Caco-2 (cell line): ENCODE results near the gene ZNF821. TPM values are rescaled to one million over a fixed set of nuclear protein-coding genes. Genes with fewer than 3 reads are reported as not detected.
A peak's percentile ranks its signal among the peaks of the same experiment; 100 is the strongest.

ENCODE experiments used
- BruUV-seq: library from RNA; stranded (reverse); fragments of 400-500 nt; replicated peaks from 2 replicates; lab custom pipeline; 2021; lab: Mats Ljungman, UMichigan
- CTCF ChIA-PET: fragments of 300-600 bp; sonication (Branson Sonifier 250); formaldehyde crosslinking; loops from one replicate; lab custom pipeline; 2022; ENCODE audit warnings: antibody characterized with exemption; lab: Charles Lee
- POLR2A ChIA-PET: fragments of 300-600 bp; sonication (Branson Sonifier 250); formaldehyde crosslinking; loops from one replicate; lab custom pipeline; 2022; ENCODE audit warnings: antibody characterized with exemption; lab: Charles Lee
- DNase-seq, 2 experiments: peaks; one replicate each; pipeline versions ENCODE4 v3.0.0 to v3.0.0-alpha.2; 2020 to 2022
- H3K27me3 ChIP-seq: replicated peaks from 2 replicates; pipeline ENCODE4 v1.6.0; 2011; ENCODE audit warnings: low read length; ENCODE audit not compliant: control insufficient read depth, insufficient read depth
- H3K36me3 ChIP-seq: 2 replicates; pipeline ENCODE4 v1.5.1; 2011; ENCODE audit warnings: low read length; ENCODE audit not compliant: control insufficient read depth, insufficient read depth
- H3K4me1 ChIP-seq: fragments of 250-450 bp; sonication (Bioruptor Pico); 2 replicates; pipeline ENCODE4 v1.5.1; 2020; ENCODE audit warnings: mild to moderate bottlenecking
- H3K4me3 ChIP-seq: 2 replicates; pipeline ENCODE4 v1.5.1; 2011; ENCODE audit warnings: low read depth, mild to moderate bottlenecking, control low read depth, low read length
- H3K9me3 ChIP-seq: fragments of 250-450 bp; sonication (Bioruptor Pico); 2 replicates; pipeline ENCODE4 v1.5.1; 2020; ENCODE audit warnings: mild to moderate bottlenecking, moderate library complexity
- H3K27ac Mint-ChIP-seq: one replicate; pipeline ENCODE4 v1.8.0; 2022; ENCODE audit warnings: mixed read lengths; ENCODE audit not compliant: unreplicated experiment
- H3K27me3 Mint-ChIP-seq: one replicate; pipeline ENCODE4 v1.8.0; 2022; ENCODE audit warnings: mixed read lengths; ENCODE audit not compliant: insufficient read depth, unreplicated experiment
- H3K36me3 Mint-ChIP-seq: one replicate; pipeline ENCODE4 v1.8.0; 2022; ENCODE audit warnings: mild to moderate bottlenecking, mixed read lengths; ENCODE audit not compliant: insufficient read depth, unreplicated experiment
- H3K4me1 Mint-ChIP-seq: one replicate; pipeline ENCODE4 v1.8.0; 2022; ENCODE audit warnings: low read depth, mixed read lengths; ENCODE audit not compliant: unreplicated experiment
- H3K4me3 Mint-ChIP-seq: one replicate; pipeline ENCODE4 v1.8.0; 2022; ENCODE audit warnings: mild to moderate bottlenecking, moderate library complexity, mixed read lengths; ENCODE audit not compliant: unreplicated experiment
- H3K9me3 Mint-ChIP-seq: one replicate; pipeline ENCODE4 v1.8.0; 2022; ENCODE audit warnings: mixed read lengths; ENCODE audit not compliant: unreplicated experiment
- CTCF ChIP-seq, 2 experiments: fragments of 200-600 bp in 1 of 2; IDR thresholded peaks; 1 replicate in 1 of 2; 2 replicates in 1 of 2; pipeline versions ENCODE4 v1.5.1 to v1.8.0; 2011 to 2022; ENCODE audit warnings: antibody characterized with exemption in 1 of 2, control low read depth in 1 of 2, inconsistent platforms in 1 of 2, low read depth in 1 of 2, low read length in 1 of 2, mild to moderate bottlenecking in 1 of 2, moderate library complexity in 1 of 2; ENCODE audit not compliant: insufficient read depth in 1 of 2, severe bottlenecking in 1 of 2, unreplicated experiment in 1 of 2
- intact Hi-C: fragments of 100-400 bp; cut with micrococcal nuclease; formaldehyde crosslinking; loops from one replicate; pipeline ENCODE4 v1.10.0; 2022; ENCODE audit not compliant: unreplicated experiment
- total RNA-seq: library from RNA; stranded (reverse); gene quantifications from 2 replicates; pipeline ENCODE4 v1.2.3, GENCODE V29; 2022

The ZNF821 gene
- total RNA-seq, 1 experiment from 2014 or later, result 16.9 TPM

DNA sequence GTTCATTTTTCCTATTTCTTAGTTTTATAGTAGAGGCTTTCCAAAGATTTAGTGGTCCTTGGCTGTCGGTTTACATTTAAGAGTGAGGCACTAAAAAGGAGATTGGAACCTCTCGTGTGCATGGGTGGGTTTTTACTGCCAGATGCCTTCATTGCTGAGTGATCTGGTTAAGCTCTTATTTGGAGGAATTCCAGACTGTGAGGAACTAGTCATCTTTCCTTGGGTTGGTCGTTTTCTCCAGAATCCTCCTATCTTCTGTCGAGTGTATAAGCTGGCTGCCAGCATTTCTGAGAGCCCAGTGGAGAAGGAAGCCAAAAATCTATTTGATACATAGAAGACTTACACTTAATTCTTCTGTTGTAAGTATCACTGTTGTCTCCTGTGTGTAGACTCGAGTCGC lies 33.9 kb upstream of the ZNF821 start:
- H3K4me3 ChIP-seq, result no peak overlapping the region
- TF ChIP-seq CTCF (IDR thresholded peaks at IDR 0.05; ENCODE audit: insufficient read depth in 1 of 2, low read depth in 1 of 2, low read length in 1 of 2, severe bottlenecking in 1 of 2, unreplicated experiment in 1 of 2), result no peak
- no peaks in the 10 kb centered on the region for H3K9me3 ChIP-seq
- no peaks in the 10 kb centered on the region for H3K27me3 Mint-ChIP-seq
- peaks cover 18% of the 10 kb centered on the region for H3K9me3 Mint-ChIP-seq
- no peak overlapping the region for H3K4me3 Mint-ChIP-seq
- CTCF ChIA-PET, result no interaction called here
- H3K27ac Mint-ChIP-seq, result peak overlapping the region; percentile 5
- intact Hi-C loops, result no loop called here
- H3K36me3 ChIP-seq, result peaks cover 21% of the 10 kb centered on the region
- H3K4me1 Mint-ChIP-seq, result no peaks in the 10 kb centered on the region
- H3K27me3 ChIP-seq, result no peaks in the 10 kb centered on the region
- H3K36me3 Mint-ChIP-seq, result peaks cover 100% of the 10 kb centered on the region
- POLR2A ChIA-PET, result no interaction called here
- no peaks in the 10 kb centered on the region for H3K4me1 ChIP-seq
- no TSS peak for BruUV-seq
- no peak for DNase-seq

- no peak overlapping the region for H3K27ac Mint-ChIP-seq
- BruUV-seq, result no TSS peak
- no peaks in the 10 kb centered on the region for H3K27me3 Mint-ChIP-seq
- DNase-seq, result no peak
- ChIA-PET POLR2A (no interaction called here), CTCF (interaction anchor here (1.3 kb wide), 1 partner anchor 45 kb away, joined by 4 read pairs; no protein-coding TSS in a partner anchor)
- no peak for TF ChIP-seq CTCF (IDR thresholded peaks at IDR 0.05; ENCODE audit: insufficient read depth in 1 of 2, low read depth in 1 of 2, low read length in 1 of 2, severe bottlenecking in 1 of 2, unreplicated experiment in 1 of 2)
- Histone ChIP-seq H3K9me3 (no peaks in the 10 kb centered on the region), H3K4me3 (no peak overlapping the region), H3K27me3 (no peaks in the 10 kb centered on the region), H3K36me3 (peaks cover 16% of the 10 kb centered on the region), H3K4me1 (no peaks in the 10 kb centered on the region)
- peaks cover 18% of the 10 kb centered on the region for H3K9me3 Mint-ChIP-seq
- H3K4me1 Mint-ChIP-seq, result no peaks in the 10 kb centered on the region
- H3K36me3 Mint-ChIP-seq, result peaks cover 98% of the 10 kb centered on the region
- no peak overlapping the region for H3K4me3 Mint-ChIP-seq
- intact Hi-C loops, result no loop called here
These were observed 32.5 kb upstream of the ZNF821 start for GRCh38 chr16:71916397-71916920.

DNA sequence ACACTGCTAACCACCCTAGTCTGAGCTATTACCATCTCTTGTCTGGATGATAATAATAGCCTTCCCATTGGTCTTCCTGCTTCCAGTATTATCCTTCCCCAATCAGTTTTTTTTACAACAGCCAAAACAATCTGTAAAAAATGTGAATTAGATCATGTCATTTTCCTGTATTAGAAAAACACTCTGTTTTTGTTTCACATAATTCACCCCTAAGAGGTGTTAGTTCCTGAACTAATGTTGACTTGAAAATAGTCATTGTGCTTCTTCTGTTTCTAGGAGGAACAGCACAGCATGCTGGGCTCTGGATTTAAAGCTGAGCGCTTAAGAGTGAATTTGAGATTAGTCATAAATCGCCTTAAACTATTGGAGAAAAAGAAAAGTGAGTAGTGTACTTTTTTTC lies 31.4 kb upstream of the ZNF821 start:
- no TSS peak for BruUV-seq
- ChIA-PET POLR2A (no interaction called here), CTCF (interaction anchor here (1.3 kb wide), 1 partner anchor 46 kb away, joined by 4 read pairs; no protein-coding TSS in a partner anchor)
- no peaks in the 10 kb centered on the region for H3K9me3 ChIP-seq
- no peaks in the 10 kb centered on the region for H3K4me1 ChIP-seq
- H3K9me3 Mint-ChIP-seq, result peaks cover 18% of the 10 kb centered on the region
- H3K36me3 Mint-ChIP-seq, result peaks cover 93% of the 10 kb centered on the region
- no peak overlapping the region for H3K4me3 ChIP-seq
- no peak for DNase-seq
- no peak overlapping the region for H3K4me3 Mint-ChIP-seq
- no peak for TF ChIP-seq CTCF (IDR thresholded peaks at IDR 0.05; ENCODE audit: insufficient read depth in 1 of 2, low read depth in 1 of 2, low read length in 1 of 2, severe bottlenecking in 1 of 2, unreplicated experiment in 1 of 2)
- H3K27me3 ChIP-seq, result no peaks in the 10 kb centered on the region
- intact Hi-C loops, result no loop called here
- peaks cover 14% of the 10 kb centered on the region for H3K36me3 ChIP-seq
- no peaks in the 10 kb centered on the region for H3K27me3 Mint-ChIP-seq
- no peaks in the 10 kb centered on the region for H3K4me1 Mint-ChIP-seq
- no peak overlapping the region for H3K27ac Mint-ChIP-seq
